GM12801 (cell line): ENCODE results near the gene IL21R.

Experiments used
- CTCF ChIP-seq: IDR thresholded peaks from one replicate; pipeline ENCODE4 v1.5.1; 2011; ENCODE audit warnings: control low read depth; ENCODE audit not compliant: insufficient read length; ENCODE audit errors: extremely low read depth

Gene IL21R

GRCh38 chr16:27394516-27394915, 7.5 kb upstream of the IL21R start:
- TF ChIP-seq CTCF = no peak

GRCh38 chr16:27398894-27399853, 2.8 kb upstream of the IL21R start:
- TF ChIP-seq CTCF = no peak

GRCh38 chr16:27399969-27400368, 2.0 kb upstream of the IL21R start:
- TF ChIP-seq CTCF = no peak

GRCh38 chr16:27400751-27401620, 988 bp upstream of the IL21R start:
- no peak for TF ChIP-seq CTCF

- no peak for TF ChIP-seq CTCF
Measured at GRCh38 chr16:27402569-27402963, 592 bp downstream of the IL21R start.

- TF ChIP-seq CTCF = no peak
Measured at GRCh38 chr16:27402964-27403600, 1.1 kb downstream of the IL21R start.

- TF ChIP-seq CTCF = no peak
Measured at GRCh38 chr16:27403601-27403992, 1.6 kb downstream of the IL21R start.
